HFF-Myc (cell line): ENCODE data around the gene RTL5.

Experiments used
- DNase-seq: peaks from one replicate; pipeline ENCODE4 v3.0.0-alpha.2; 2011; ENCODE audit warnings: low read depth; ENCODE audit errors: extremely low read depth
- H3K4me3 ChIP-seq: replicated peaks from 2 replicates; pipeline ENCODE4 v1.5.1; 2011; ENCODE audit warnings: low read depth, mild to moderate bottlenecking, control low read depth, low read length
- TF ChIP-seq, protein P1 (sequence below): IDR thresholded peaks from 2 replicates; pipeline ENCODE4 v1.5.1; 2012; ENCODE audit warnings: mild to moderate bottlenecking, low read depth, low read length, control low read depth; ENCODE audit errors: missing control alignments

Gene RTL5

GRCh38 chrX:72080800-72081199 lies 50.9 kb downstream of the RTL5 start:
- TF ChIP-seq, protein P1, sequence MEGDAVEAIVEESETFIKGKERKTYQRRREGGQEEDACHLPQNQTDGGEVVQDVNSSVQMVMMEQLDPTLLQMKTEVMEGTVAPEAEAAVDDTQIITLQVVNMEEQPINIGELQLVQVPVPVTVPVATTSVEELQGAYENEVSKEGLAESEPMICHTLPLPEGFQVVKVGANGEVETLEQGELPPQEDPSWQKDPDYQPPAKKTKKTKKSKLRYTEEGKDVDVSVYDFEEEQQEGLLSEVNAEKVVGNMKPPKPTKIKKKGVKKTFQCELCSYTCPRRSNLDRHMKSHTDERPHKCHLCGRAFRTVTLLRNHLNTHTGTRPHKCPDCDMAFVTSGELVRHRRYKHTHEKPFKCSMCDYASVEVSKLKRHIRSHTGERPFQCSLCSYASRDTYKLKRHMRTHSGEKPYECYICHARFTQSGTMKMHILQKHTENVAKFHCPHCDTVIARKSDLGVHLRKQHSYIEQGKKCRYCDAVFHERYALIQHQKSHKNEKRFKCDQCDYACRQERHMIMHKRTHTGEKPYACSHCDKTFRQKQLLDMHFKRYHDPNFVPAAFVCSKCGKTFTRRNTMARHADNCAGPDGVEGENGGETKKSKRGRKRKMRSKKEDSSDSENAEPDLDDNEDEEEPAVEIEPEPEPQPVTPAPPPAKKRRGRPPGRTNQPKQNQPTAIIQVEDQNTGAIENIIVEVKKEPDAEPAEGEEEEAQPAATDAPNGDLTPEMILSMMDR = no peak
- no peak for DNase-seq
- no peak overlapping the region for H3K4me3 ChIP-seq

DNA sequence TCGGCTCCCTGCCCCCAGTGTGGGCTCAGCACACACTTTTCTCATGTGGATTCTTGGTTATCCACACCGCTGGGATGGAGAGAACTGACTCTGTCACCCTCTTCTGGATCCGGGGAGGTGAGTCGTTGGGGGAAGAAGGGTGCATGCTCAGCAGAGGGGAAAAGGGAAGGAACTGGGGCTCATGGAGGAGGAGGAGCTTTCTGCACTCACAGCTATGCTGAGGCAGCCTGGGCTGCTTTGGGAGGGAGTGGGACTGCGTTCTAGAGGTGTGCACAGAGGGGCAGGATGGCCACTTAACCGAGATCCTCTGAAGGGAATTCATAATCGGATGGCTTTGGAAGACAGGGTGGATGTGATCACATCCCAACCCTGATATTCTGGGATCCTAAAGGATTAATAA lies 51.6 kb downstream of the RTL5 start:
- no peak for DNase-seq
- H3K4me3 ChIP-seq = no peak overlapping the region
- TF ChIP-seq, protein P1 = no peak

GRCh38 chrX:72079607-72080006 lies 52.1 kb downstream of the RTL5 start:
- no peak overlapping the region for H3K4me3 ChIP-seq
- TF ChIP-seq, protein P1 = no peak
- no peak for DNase-seq

- TF ChIP-seq, protein P1 = no peak
- no peak for DNase-seq
- no peak overlapping the region for H3K4me3 ChIP-seq
Measured at GRCh38 chrX:72078411-72078810, 53.3 kb downstream of the RTL5 start.
